ENCODE measurements around the gene RHOF. TPM values are rescaled to one million over a fixed set of nuclear protein-coding genes. Genes with fewer than 3 reads are reported as not detected.

RHOF gene
- polyA plus RNA-seq, 5 donors, result 7.2 to 13.7 (median 11.1) TPM

- no peak for DNase-seq
These were observed 12.6 kb upstream of the RHOF start for GRCh38 chr12:121806009-121806545.

- no peak for DNase-seq
These were observed 11.9 kb upstream of the RHOF start for GRCh38 chr12:121805171-121806008.

GRCh38 chr12:121804417-121805111 lies 11.1 kb upstream of the RHOF start:
- no peak for DNase-seq

- DNase-seq, result no peak
These were observed 10.5 kb upstream of the RHOF start, which contains the start of gene SETD1B for GRCh38 chr12:121803861-121804416. Gene SETD1B (plus strand): TSS chr12:121804009. CDS start chr12:121804738, 729 bp downstream.

GRCh38 chr12:121802843-121803698 lies 9.6 kb upstream of the RHOF start:
- peak; percentile 96 to 97 for DNase-seq

GRCh38 chr12:121802485-121802842 lies 9.0 kb upstream of the RHOF start:
- DNase-seq, result no peak

GRCh38 chr12:121801595-121802484 lies 8.4 kb upstream of the RHOF start:
- no peak for DNase-seq

- no peak for DNase-seq
These were observed 7.5 kb upstream of the RHOF start for GRCh38 chr12:121800694-121801594.

GRCh38 chr12:121799842-121800693 lies 6.6 kb upstream of the RHOF start:
- DNase-seq, result peak; percentile 74 to 79

GRCh38 chr12:121799156-121799841 lies 5.8 kb upstream of the RHOF start:
- no peak for DNase-seq

GRCh38 chr12:121798787-121799155 lies 5.3 kb upstream of the RHOF start:
- DNase-seq, result no peak

GRCh38 chr12:121797937-121798786 lies 4.7 kb upstream of the RHOF start:
- no peak for DNase-seq

GRCh38 chr12:121796855-121797751 lies 3.6 kb upstream of the RHOF start:
- peak; percentile 89 for DNase-seq

- DNase-seq, result peak in 1 of 2 donors; percentile 84
These were observed 1.8 kb upstream of the RHOF start for GRCh38 chr12:121795034-121795968.
